Measurements from ENCODE around the gene LCLAT1.

The LCLAT1 gene

GRCh38 chr2:30680121-30680520, 233.1 kb downstream of the LCLAT1 start:
- DNase-seq: no peak

- no peak for DNase-seq
These were observed 234.0 kb downstream of the LCLAT1 start for GRCh38 chr2:30681022-30681421.

GRCh38 chr2:30683236-30683956, 236.3 kb downstream of the LCLAT1 start:
- DNase-seq: no peak

- DNase-seq: no peak
These were observed 237.0 kb downstream of the LCLAT1 start for GRCh38 chr2:30684026-30684425.

- no peak for DNase-seq
These were observed 237.5 kb downstream of the LCLAT1 start for GRCh38 chr2:30684516-30684915.

GRCh38 chr2:30684996-30685395, 237.9 kb downstream of the LCLAT1 start:
- no peak for DNase-seq

GRCh38 chr2:30686000-30686399, 239.0 kb downstream of the LCLAT1 start:
- DNase-seq: no peak

GRCh38 chr2:30686669-30687068, 239.6 kb downstream of the LCLAT1 start:
- no peak for DNase-seq

- no peak for DNase-seq
These were observed 241.9 kb downstream of the LCLAT1 start for GRCh38 chr2:30688956-30689401.

- DNase-seq: no peak
These were observed 242.6 kb downstream of the LCLAT1 start for GRCh38 chr2:30689496-30690125.

GRCh38 chr2:30690126-30690561, 243.1 kb downstream of the LCLAT1 start:
- no peak for DNase-seq

- no peak for DNase-seq
These were observed 244.3 kb downstream of the LCLAT1 start for GRCh38 chr2:30691091-30691947.

- DNase-seq: no peak
These were observed 245.1 kb downstream of the LCLAT1 start for GRCh38 chr2:30691948-30692828.

GRCh38 chr2:30692829-30693275, 245.8 kb downstream of the LCLAT1 start:
- DNase-seq: no peak
